Keratinocyte (primary cell): ENCODE measurements around the gene FBN1. TPM values are rescaled to one million over a fixed set of nuclear protein-coding genes. Genes with fewer than 3 reads are reported as not detected.

ENCODE experiments used
- DNase-seq: peaks from one replicate; pipeline ENCODE4 v3.0.0-alpha.2; 2011; ENCODE audit warnings: low read depth, missing footprints, low spot score
- FAIRE-seq: peaks from 2 replicates; lab custom pipeline; 2011; peaks lifted over from hg19 to GRCh38; lab: Jason Lieb, UNC
- H2AFZ ChIP-seq: 2 replicates; pipeline ENCODE4 v1.6.0; 2012; ENCODE audit warnings: low read length, control low read depth, inconsistent platforms; ENCODE audit not compliant: control insufficient read depth
- H3K27ac ChIP-seq: 2 replicates; pipeline ENCODE4 v1.5.1; 2011; ENCODE audit warnings: low read length; ENCODE audit not compliant: control insufficient read depth, insufficient read depth
- H3K27me3 ChIP-seq: 3 replicates; pipeline ENCODE4 v1.6.0; 2011; ENCODE audit warnings: low read length; ENCODE audit not compliant: control insufficient read depth, insufficient read depth; ENCODE audit errors: extremely low read depth
- H3K36me3 ChIP-seq, 2 experiments: 2 replicates in 1 of 2; 3 replicates in 1 of 2; pipeline ENCODE4 v1.5.1; 2011; ENCODE audit warnings: low read length in 2 of 2, mild to moderate bottlenecking in 1 of 2; ENCODE audit not compliant: control insufficient read depth in 2 of 2, insufficient read depth in 2 of 2; ENCODE audit errors: extremely low read depth in 1 of 2
- H3K4me1 ChIP-seq: 3 replicates; pipeline ENCODE4 v1.5.1; 2011; ENCODE audit warnings: low read length; ENCODE audit not compliant: control insufficient read depth, insufficient read depth; ENCODE audit errors: extremely low read depth
- H3K4me2 ChIP-seq: 3 replicates; pipeline ENCODE4 v1.6.0; 2011; ENCODE audit warnings: low read depth, low read length; ENCODE audit not compliant: control insufficient read depth, insufficient read depth; ENCODE audit errors: extremely low read depth
- H3K4me3 ChIP-seq, 3 experiments: fragments of 200-600 bp in 1 of 3; sonication (generic) in 1 of 3; 2 replicates in 2 of 3; 3 replicates in 1 of 3; pipeline ENCODE4 v1.5.1; 2011 to 2016; ENCODE audit warnings: low read length in 3 of 3, mild to moderate bottlenecking in 3 of 3, control low read depth in 2 of 3, inconsistent platforms in 1 of 3, low read depth in 1 of 3, mixed read lengths in 1 of 3, mixed run types in 1 of 3, moderate library complexity in 1 of 3; ENCODE audit not compliant: control insufficient read depth in 2 of 3, insufficient read depth in 2 of 3; ENCODE audit errors: extremely low read depth in 1 of 3
- H3K79me2 ChIP-seq: 2 replicates; pipeline ENCODE4 v1.6.0; 2012; ENCODE audit warnings: low read length; ENCODE audit not compliant: control insufficient read depth, insufficient read depth
- H3K9ac ChIP-seq: 3 replicates; pipeline ENCODE4 v1.6.0; 2011; ENCODE audit warnings: low read length; ENCODE audit not compliant: control insufficient read depth, insufficient read depth; ENCODE audit errors: extremely low read depth
- H3K9me1 ChIP-seq: 3 replicates; pipeline ENCODE4 v1.6.0; 2011; ENCODE audit warnings: low read length; ENCODE audit not compliant: control insufficient read depth, insufficient read depth; ENCODE audit errors: extremely low read depth
- H3K9me3 ChIP-seq: 2 replicates; pipeline ENCODE4 v1.5.1; 2012; ENCODE audit warnings: low read depth, low read length; ENCODE audit not compliant: control insufficient read depth
- H4K20me1 ChIP-seq: 3 replicates; pipeline ENCODE4 v1.6.0; 2011; ENCODE audit warnings: low read length; ENCODE audit not compliant: control insufficient read depth, insufficient read depth; ENCODE audit errors: extremely low read depth
- CTCF ChIP-seq, 3 experiments: IDR thresholded peaks in 1 of 3; conservative IDR thresholded peaks in 1 of 3; optimal IDR thresholded peaks in 1 of 3; 2 replicates in 2 of 3; 3 replicates in 1 of 3; pipeline versions ENCODE3 to v1.5.1; 2011; ENCODE audit warnings: low read length in 3 of 3, mild to moderate bottlenecking in 3 of 3, moderate library complexity in 2 of 3, control low read depth in 1 of 3, inconsistent platforms in 1 of 3; ENCODE audit not compliant: insufficient read depth in 2 of 3; ENCODE audit errors: extremely low read depth in 1 of 3
- EZH2 ChIP-seq: IDR thresholded peaks from one replicate; pipeline ENCODE4 v1.6.1; 2012; ENCODE audit warnings: inconsistent platforms, mild to moderate bottlenecking, low read length, moderate library complexity
- dilution Hi-C: fragments of 300-500 bp; cut with MboI; formaldehyde crosslinking; loops from one replicate; pipeline ENCODE4 v1.7.0; 2020; ENCODE audit warnings: low sequenced_read_pairs; ENCODE audit not compliant: extremely low pct_ligation_motif_present
- polyA plus RNA-seq, 5 experiments: library from polyadenylated mRNA; depleted of rRNA in 3 of 5; stranded (reverse) in 3 of 5; stranded (forward) in 1 of 5; unstranded in 1 of 5; fragments of >200 nt; gene quantifications; 1 replicate in 1 of 5; 2 replicates in 3 of 5; 3 replicates in 1 of 5; pipeline versions ENCODE4 v1.2.1 to v1.2.3, GENCODE V29; 2011 to 2012; ENCODE audit warnings: missing spikeins in 2 of 5, low read depth in 1 of 5, low replicate concordance in 1 of 5

FBN1 gene
- polyA plus RNA-seq, 1 donor (not counting 4 experiments of a cell fraction or from before 2014, with no cell fraction given), result 3.5 TPM

- H3K4me1 ChIP-seq, result peaks cover 16% of the 10 kb centered on the region
- no peak overlapping the region for H3K27ac ChIP-seq
- no peak overlapping the region for H3K4me2 ChIP-seq
- no peaks in the 10 kb centered on the region for H3K9me1 ChIP-seq
- H3K9me3 ChIP-seq, result no peaks in the 10 kb centered on the region
- no peaks in the 10 kb centered on the region for H3K79me2 ChIP-seq
- H3K4me3 ChIP-seq, result no peak overlapping the region
- no peaks in the 10 kb centered on the region for H3K36me3 ChIP-seq
- FAIRE-seq (no peak), DNase-seq (no peak)
- H2AFZ ChIP-seq, result no peak overlapping the region
- no peaks in the 10 kb centered on the region for H3K27me3 ChIP-seq
- H4K20me1 ChIP-seq, result no peaks in the 10 kb centered on the region
- dilution Hi-C loops, result no loop called here
- TF ChIP-seq EZH2, result no peak
- TF ChIP-seq CTCF (optimal IDR thresholded peaks at IDR 0.05 in 1 of 3, IDR thresholded peaks at IDR 0.05 in 1 of 3, conservative IDR thresholded peaks at IDR 0.05 in 1 of 3; ENCODE audit: extremely low read depth in 1 of 3, insufficient read depth in 2 of 3, low read length in 3 of 3), result no peak
- no peak overlapping the region for H3K9ac ChIP-seq
Measured at GRCh38 chr15:48383031-48383430, 262.5 kb downstream of the FBN1 start.

DNA sequence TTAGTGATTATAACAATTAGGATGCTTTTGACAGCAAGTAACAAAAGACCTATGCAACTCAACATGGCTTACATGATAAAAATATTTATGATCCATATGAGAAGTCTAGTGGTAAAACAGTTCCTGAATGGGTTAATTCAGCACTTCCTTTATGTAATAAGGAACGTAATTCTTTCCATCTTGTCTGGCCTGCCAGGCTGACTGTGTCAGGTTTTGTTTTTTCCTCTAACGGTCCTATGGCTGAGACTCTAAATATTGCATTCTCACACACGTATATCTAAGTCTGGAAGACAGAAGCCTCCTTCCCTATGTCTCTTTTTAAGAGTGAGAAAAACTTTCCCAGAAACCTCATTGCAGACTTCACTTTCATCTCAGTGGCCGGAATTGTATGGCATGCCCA is 263.6 kb downstream of the FBN1 start:
- Histone ChIP-seq H3K27me3 (no peaks in the 10 kb centered on the region), H3K9ac (no peak overlapping the region), H3K9me1 (no peaks in the 10 kb centered on the region), H3K9me3 (no peaks in the 10 kb centered on the region), H3K4me1 (peaks cover 16% of the 10 kb centered on the region), H3K27ac (no peak overlapping the region), H2AFZ (no peak overlapping the region), H3K79me2 (no peaks in the 10 kb centered on the region), H4K20me1 (no peaks in the 10 kb centered on the region), H3K4me3 (no peak overlapping the region), H3K4me2 (no peak overlapping the region), H3K36me3 (no peaks in the 10 kb centered on the region)
- FAIRE-seq (no peak), DNase-seq (no peak)
- dilution Hi-C loops, result no loop called here
- TF ChIP-seq CTCF (optimal IDR thresholded peaks at IDR 0.05 in 1 of 3, IDR thresholded peaks at IDR 0.05 in 1 of 3, conservative IDR thresholded peaks at IDR 0.05 in 1 of 3; ENCODE audit: extremely low read depth in 1 of 3, insufficient read depth in 2 of 3, low read length in 3 of 3) (no peak), EZH2 (no peak)
